H9 (cell line): ENCODE measurements around the gene SLC16A10. TPM values are rescaled to one million over a fixed set of nuclear protein-coding genes. Genes with fewer than 3 reads are reported as not detected.

Experiments
- DNase-seq: peaks from one replicate; pipeline ENCODE4 v3.0.0-alpha.2; 2017
- H2AFZ ChIP-seq: one replicate; pipeline ENCODE4 v1.6.1; 2013; ENCODE audit warnings: mild to moderate bottlenecking, low read length, control low read depth, moderate library complexity
- H2AK5ac ChIP-seq: 2 replicates; pipeline ENCODE4 v1.6.1; 2013; ENCODE audit warnings: low read length, control low read depth, mixed read lengths; ENCODE audit not compliant: insufficient read length
- H2BK120ac ChIP-seq: one replicate; pipeline ENCODE4 v1.6.1; 2013; ENCODE audit warnings: low read depth, mild to moderate bottlenecking, low read length, control low read depth, inconsistent platforms; ENCODE audit not compliant: poor library complexity, severe bottlenecking
- H2BK12ac ChIP-seq: 2 replicates; pipeline ENCODE4 v1.6.1; 2013; ENCODE audit warnings: low read length, control low read depth, mixed read lengths, low read depth; ENCODE audit not compliant: insufficient read length
- H2BK15ac ChIP-seq: 2 replicates; pipeline ENCODE4 v1.6.1; 2013; ENCODE audit warnings: low read depth, low read length, control low read depth
- H2BK20ac ChIP-seq: one replicate; pipeline ENCODE4 v1.6.1; 2013; ENCODE audit warnings: low read depth, mild to moderate bottlenecking, low read length, control low read depth, inconsistent platforms; ENCODE audit not compliant: poor library complexity, severe bottlenecking
- H2BK5ac ChIP-seq: 2 replicates; pipeline ENCODE4 v1.6.1; 2013; ENCODE audit warnings: low read length, control low read depth, mixed read lengths; ENCODE audit not compliant: insufficient read length
- H3K14ac ChIP-seq: 2 replicates; pipeline ENCODE4 v1.6.1; 2013; ENCODE audit warnings: low read length, control low read depth; ENCODE audit not compliant: insufficient read depth
- H3K18ac ChIP-seq: 2 replicates; pipeline ENCODE4 v1.6.1; 2013; ENCODE audit warnings: low read depth, mild to moderate bottlenecking, mixed read lengths, low read length, control low read depth; ENCODE audit not compliant: insufficient read length
- H3K23ac ChIP-seq: 2 replicates; pipeline ENCODE4 v1.6.1; 2013; ENCODE audit warnings: low read length, control low read depth, mixed read lengths, low read depth; ENCODE audit not compliant: insufficient read length
- H3K23me2 ChIP-seq: 2 replicates; pipeline ENCODE4 v1.6.1; 2013; ENCODE audit warnings: low read depth, mild to moderate bottlenecking, mixed read lengths, low read length, control low read depth; ENCODE audit not compliant: insufficient read length, poor library complexity, severe bottlenecking
- H3K27ac ChIP-seq: 2 replicates; pipeline ENCODE4 v1.5.1; 2013; ENCODE audit warnings: low read length, control low read depth, mixed read lengths, low read depth; ENCODE audit not compliant: insufficient read length
- H3K27me3 ChIP-seq: 2 replicates; pipeline ENCODE4 v1.6.1; 2013; ENCODE audit warnings: low read length, control low read depth, inconsistent platforms; ENCODE audit not compliant: insufficient read depth
- H3K4ac ChIP-seq: 2 replicates; pipeline ENCODE4 v1.6.1; 2013; ENCODE audit warnings: low read depth, mild to moderate bottlenecking, control low read depth, inconsistent platforms, low read length, moderate library complexity
- H3K4me1 ChIP-seq: 2 replicates; pipeline ENCODE4 v1.6.1; 2013; ENCODE audit warnings: low read length, control low read depth, inconsistent platforms; ENCODE audit not compliant: insufficient read depth
- H3K4me2 ChIP-seq: 2 replicates; pipeline ENCODE4 v1.6.1; 2013; ENCODE audit warnings: low read length, control low read depth, mixed read lengths; ENCODE audit not compliant: insufficient read length, insufficient read depth
- H3K56ac ChIP-seq: 2 replicates; pipeline ENCODE4 v1.6.1; 2013; ENCODE audit warnings: low read depth, mild to moderate bottlenecking, mixed read lengths, low read length, control low read depth; ENCODE audit not compliant: insufficient read length
- H3K79me1 ChIP-seq: 2 replicates; pipeline ENCODE4 v1.6.1; 2013; ENCODE audit warnings: low read depth, mild to moderate bottlenecking, moderate library complexity, low read length, control low read depth, inconsistent platforms; ENCODE audit not compliant: insufficient read depth, poor library complexity, severe bottlenecking
- H3K79me2 ChIP-seq: 2 replicates; pipeline ENCODE4 v1.6.1; 2013; ENCODE audit warnings: low read length, control low read depth, inconsistent platforms; ENCODE audit not compliant: insufficient read depth
- H3K9ac ChIP-seq: 2 replicates; pipeline ENCODE4 v1.6.1; 2013; ENCODE audit warnings: low read length, control low read depth, mixed read lengths; ENCODE audit not compliant: insufficient read length; ENCODE audit errors: extremely low read depth
- H3K9me3 ChIP-seq: one replicate; pipeline ENCODE4 v1.6.1; 2013; ENCODE audit warnings: low read depth, low read length, inconsistent platforms; ENCODE audit not compliant: control insufficient read depth
- H3T11ph ChIP-seq: one replicate; pipeline ENCODE4 v1.6.1; 2013; ENCODE audit warnings: mild to moderate bottlenecking, low read length, control low read depth, inconsistent platforms
- H4K20me1 ChIP-seq: one replicate; pipeline ENCODE4 v1.6.1; 2013; ENCODE audit not compliant: control insufficient read depth, insufficient read length, insufficient read depth
- H4K5ac ChIP-seq: 2 replicates; pipeline ENCODE4 v1.6.1; 2013; ENCODE audit warnings: low read depth, mild to moderate bottlenecking, mixed read lengths, low read length, control low read depth; ENCODE audit not compliant: insufficient read length
- H4K8ac ChIP-seq: replicated peaks from 2 replicates; pipeline ENCODE4 v1.6.1; 2013; ENCODE audit warnings: low read length, control low read depth, mixed read lengths, low read depth; ENCODE audit not compliant: insufficient read length
- H4K91ac ChIP-seq: 2 replicates; pipeline ENCODE4 v1.6.1; 2013; ENCODE audit warnings: low read depth, mild to moderate bottlenecking, moderate library complexity, mixed read lengths, low read length, control low read depth; ENCODE audit not compliant: insufficient read length
- H3K27ac Mint-ChIP-seq, 3 experiments: 2 replicates in 2 of 3; 3 replicates in 1 of 3; pipeline ENCODE4 v1.8.0; 2020 to 2021; ENCODE audit warnings: mixed read lengths in 3 of 3, mild to moderate bottlenecking in 1 of 3, moderate library complexity in 1 of 3
- H3K27me3 Mint-ChIP-seq: 2 replicates; pipeline ENCODE4 v1.8.0; 2021; ENCODE audit warnings: low read depth, mild to moderate bottlenecking, moderate library complexity, mixed read lengths
- H3K36me3 Mint-ChIP-seq, 3 experiments: 2 replicates in 2 of 3; 3 replicates in 1 of 3; pipeline ENCODE4 v1.8.0; 2020 to 2021; ENCODE audit warnings: low read depth in 3 of 3, mixed read lengths in 3 of 3; ENCODE audit not compliant: insufficient read depth in 1 of 3
- H3K4me1 Mint-ChIP-seq, 2 experiments: 2 replicates each; pipeline ENCODE4 v1.8.0; 2020; ENCODE audit warnings: mixed read lengths in 2 of 2
- H3K4me3 Mint-ChIP-seq, 2 experiments: 2 replicates in 1 of 2; 3 replicates in 1 of 2; pipeline ENCODE4 v1.8.0; 2020 to 2021; ENCODE audit warnings: mild to moderate bottlenecking in 2 of 2, mixed read lengths in 2 of 2, moderate library complexity in 1 of 2
- H3K9me3 Mint-ChIP-seq, 2 experiments: 2 replicates in 1 of 2; 3 replicates in 1 of 2; pipeline ENCODE4 v1.8.0; 2020; ENCODE audit warnings: mild to moderate bottlenecking in 2 of 2, mixed read lengths in 2 of 2, moderate library complexity in 1 of 2
- WGBS: extraction: QIAGEN DNeasy Blood & Tissue Kit; methylation state at CpG from one replicate; pipeline ENCODE4 v1.1.7; 2013; ENCODE audit warnings: missing lambda C conversion rate, low lambda C conversion rate, mixed read lengths; ENCODE audit not compliant: insufficient read length; ENCODE audit errors: extremely low coverage; 5-methylcytosine and 5-hydroxymethylcytosine counted together
- total RNA-seq: library from RNA; stranded (reverse); gene quantifications from 2 replicates; pipeline ENCODE4 v1.2.1, GENCODE V29; 2021
- TF ChIP-seq, protein P1 (sequence below): fragments of 200-600 bp; sonication (generic); conservative IDR thresholded peaks from 3 replicates; pipeline ENCODE4 v1.8.0; 2021; ENCODE audit warnings: antibody characterized with exemption, mild to moderate bottlenecking

SLC16A10 gene
- total RNA-seq, 1 experiment from 2014 or later, result 11.4 TPM

DNA sequence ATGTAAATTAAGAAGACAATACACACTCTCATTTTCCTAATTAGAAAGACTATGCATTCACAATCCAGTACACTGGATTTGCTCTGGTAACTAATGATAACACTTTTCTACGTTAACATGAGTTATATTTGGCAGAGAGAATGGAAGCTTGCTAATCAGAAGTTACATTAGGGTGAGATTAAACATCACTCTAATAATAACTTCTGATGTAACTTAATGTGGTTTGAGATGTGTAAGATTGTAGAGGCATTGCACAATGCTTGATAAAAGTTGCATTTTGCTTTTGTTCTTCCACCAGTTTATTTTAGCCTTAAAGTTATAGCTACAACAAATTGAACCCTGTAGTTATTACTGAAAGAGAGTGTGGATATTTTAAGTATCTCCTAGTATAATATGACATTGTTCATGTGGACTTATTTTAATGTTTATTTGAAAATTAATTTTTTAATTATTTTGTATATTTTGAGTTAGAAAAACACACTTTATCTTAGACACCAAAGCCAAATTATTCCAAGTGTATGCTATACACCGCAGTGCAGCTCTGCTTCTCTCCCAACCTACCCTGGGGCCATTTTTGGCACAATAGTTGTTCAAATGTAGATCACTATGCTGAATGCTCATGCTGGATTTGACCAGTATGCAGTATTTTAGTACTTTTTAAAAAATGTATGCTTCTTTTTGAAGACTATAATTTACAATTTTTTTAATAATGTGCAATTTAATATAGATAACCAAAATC is 143.2 kb downstream of the SLC16A10 start:
- Histone ChIP-seq H3K56ac (no peak overlapping the region), H3K27me3 (no peaks in the 10 kb centered on the region), H3K79me1 (no peaks in the 10 kb centered on the region), H3K27ac (no peak overlapping the region), H2AK5ac (no peak overlapping the region), H2BK120ac (no peak overlapping the region), H2BK5ac (no peak overlapping the region), H2BK20ac (no peak overlapping the region), H3K9ac (no peak overlapping the region), H4K20me1 (no peaks in the 10 kb centered on the region), H3K4me1 (no peaks in the 10 kb centered on the region), H3K4me2 (no peak overlapping the region), H3K4ac (no peak overlapping the region), H3K79me2 (no peaks in the 10 kb centered on the region), H3K9me3 (no peaks in the 10 kb centered on the region), H2AFZ (no peak overlapping the region), H3K23me2 (no peaks in the 10 kb centered on the region), H4K8ac (no peak overlapping the region), H3K23ac (no peak overlapping the region), H3T11ph (no peak overlapping the region), H4K5ac (no peak overlapping the region), H3K18ac (no peak overlapping the region), H2BK15ac (no peak overlapping the region), H4K91ac (no peak overlapping the region), H3K14ac (no peak overlapping the region), H2BK12ac (no peak overlapping the region)
- peaks cover 19 to 21% of the 10 kb centered on the region in 2 experiments for H3K4me1 Mint-ChIP-seq
- no peaks in the 10 kb centered on the region; a peak in 2 of 5 replicates for H3K9me3 Mint-ChIP-seq
- DNase-seq, result no peak
- TF ChIP-seq, protein P1, sequence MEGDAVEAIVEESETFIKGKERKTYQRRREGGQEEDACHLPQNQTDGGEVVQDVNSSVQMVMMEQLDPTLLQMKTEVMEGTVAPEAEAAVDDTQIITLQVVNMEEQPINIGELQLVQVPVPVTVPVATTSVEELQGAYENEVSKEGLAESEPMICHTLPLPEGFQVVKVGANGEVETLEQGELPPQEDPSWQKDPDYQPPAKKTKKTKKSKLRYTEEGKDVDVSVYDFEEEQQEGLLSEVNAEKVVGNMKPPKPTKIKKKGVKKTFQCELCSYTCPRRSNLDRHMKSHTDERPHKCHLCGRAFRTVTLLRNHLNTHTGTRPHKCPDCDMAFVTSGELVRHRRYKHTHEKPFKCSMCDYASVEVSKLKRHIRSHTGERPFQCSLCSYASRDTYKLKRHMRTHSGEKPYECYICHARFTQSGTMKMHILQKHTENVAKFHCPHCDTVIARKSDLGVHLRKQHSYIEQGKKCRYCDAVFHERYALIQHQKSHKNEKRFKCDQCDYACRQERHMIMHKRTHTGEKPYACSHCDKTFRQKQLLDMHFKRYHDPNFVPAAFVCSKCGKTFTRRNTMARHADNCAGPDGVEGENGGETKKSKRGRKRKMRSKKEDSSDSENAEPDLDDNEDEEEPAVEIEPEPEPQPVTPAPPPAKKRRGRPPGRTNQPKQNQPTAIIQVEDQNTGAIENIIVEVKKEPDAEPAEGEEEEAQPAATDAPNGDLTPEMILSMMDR, result no peak
- H3K27ac Mint-ChIP-seq, result no peak overlapping the region
- H3K36me3 Mint-ChIP-seq, result peaks cover 0 to 3% (median 0%) of the 10 kb centered on the region in 3 experiments; a peak in 1 of 7 replicates
- no peak overlapping the region for H3K4me3 Mint-ChIP-seq
- H3K27me3 Mint-ChIP-seq, result no peaks in the 10 kb centered on the region
- no CpG with 5 or more reads among the region's 2 CpGs for WGBS
